ENCODE results near the gene TAF11.
"Not testable (repeated sequence)": the region's sequence is repeated elsewhere in the genome, so short reads cannot be mapped to it uniquely, and the experiment has no call there.

TAF11 gene

DNA sequence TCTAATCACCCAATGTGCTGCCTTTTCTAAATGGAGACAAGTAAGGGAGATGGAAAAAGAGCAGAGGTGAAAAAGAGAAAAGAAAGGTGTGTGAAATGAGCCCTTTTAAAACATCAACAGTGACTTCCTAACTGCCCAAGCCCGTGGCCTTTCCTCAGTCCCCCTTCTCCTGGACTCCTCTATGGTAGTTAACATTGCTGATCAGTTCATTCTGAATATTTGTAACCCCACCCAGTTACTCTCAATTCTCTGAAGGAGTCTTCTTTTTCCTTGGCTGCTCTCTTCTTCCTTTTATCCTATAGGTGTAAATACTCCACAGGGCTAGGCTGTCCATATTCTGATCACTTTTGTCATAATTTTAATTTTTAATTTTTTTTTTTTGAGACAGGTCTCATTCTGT is 27.1 kb downstream of the TAF11 start:
- DNase-seq, result no peak

DNA sequence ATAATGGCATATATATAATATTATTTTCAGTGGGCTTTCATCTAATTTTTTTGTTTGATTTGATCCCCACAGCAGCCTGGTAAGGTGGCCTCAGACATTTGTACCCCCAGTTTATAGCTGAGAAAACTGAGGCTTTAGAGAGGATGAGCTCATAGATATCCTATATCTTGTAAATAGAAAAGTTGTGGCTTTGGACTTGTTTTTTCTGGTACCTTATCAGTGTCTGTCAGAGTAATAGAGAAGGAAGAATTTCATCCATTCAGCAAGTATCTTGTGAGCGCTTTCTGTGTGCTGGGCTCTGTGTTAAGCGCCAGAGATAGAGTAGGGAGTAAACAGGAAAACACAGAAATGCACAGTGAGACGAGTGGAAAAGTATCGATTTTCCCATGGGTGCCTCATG is 27.9 kb downstream of the TAF11 start:
- DNase-seq, result no peak

DNA sequence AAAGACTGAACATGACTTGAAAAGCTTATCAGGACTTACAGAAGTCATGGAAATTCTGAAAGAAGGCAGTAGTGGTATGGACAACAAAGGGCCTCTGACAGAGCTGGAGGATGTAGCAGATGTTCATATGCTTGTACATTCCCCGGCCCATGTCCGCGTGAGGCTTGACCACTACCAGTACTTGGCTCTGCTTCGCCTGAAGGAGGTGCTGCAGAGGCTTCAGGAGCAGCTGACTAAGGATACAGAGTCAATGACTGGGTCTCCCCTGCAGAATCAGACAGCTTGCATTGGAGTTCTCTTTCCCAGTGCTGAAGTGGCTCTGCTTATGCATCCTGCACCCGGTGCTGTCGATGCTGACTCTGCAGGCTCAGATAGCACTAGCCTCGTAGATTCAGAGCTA is 29.2 kb downstream of the TAF11 start:
- DNase-seq, result no peak

DNA sequence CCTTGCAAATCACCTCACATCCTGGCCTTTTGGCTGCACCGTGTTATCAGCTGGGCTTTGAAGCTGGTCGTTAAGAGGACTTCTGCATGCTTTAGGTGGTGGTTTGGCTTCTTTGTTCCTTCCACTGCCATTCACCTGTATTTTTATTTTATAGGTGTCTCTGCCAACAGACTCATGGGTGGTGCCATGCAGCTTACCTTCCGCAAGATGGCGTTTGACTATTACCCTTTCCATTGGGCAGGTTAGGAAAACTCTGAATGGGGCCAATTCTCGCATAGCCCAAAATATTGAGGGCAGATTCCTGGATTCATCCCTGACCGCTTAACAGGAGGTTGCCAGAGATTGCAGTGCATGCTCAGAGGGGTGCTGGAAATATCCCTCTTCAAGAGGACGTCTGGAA is 32.4 kb downstream of the TAF11 start:
- no peak for DNase-seq

DNA sequence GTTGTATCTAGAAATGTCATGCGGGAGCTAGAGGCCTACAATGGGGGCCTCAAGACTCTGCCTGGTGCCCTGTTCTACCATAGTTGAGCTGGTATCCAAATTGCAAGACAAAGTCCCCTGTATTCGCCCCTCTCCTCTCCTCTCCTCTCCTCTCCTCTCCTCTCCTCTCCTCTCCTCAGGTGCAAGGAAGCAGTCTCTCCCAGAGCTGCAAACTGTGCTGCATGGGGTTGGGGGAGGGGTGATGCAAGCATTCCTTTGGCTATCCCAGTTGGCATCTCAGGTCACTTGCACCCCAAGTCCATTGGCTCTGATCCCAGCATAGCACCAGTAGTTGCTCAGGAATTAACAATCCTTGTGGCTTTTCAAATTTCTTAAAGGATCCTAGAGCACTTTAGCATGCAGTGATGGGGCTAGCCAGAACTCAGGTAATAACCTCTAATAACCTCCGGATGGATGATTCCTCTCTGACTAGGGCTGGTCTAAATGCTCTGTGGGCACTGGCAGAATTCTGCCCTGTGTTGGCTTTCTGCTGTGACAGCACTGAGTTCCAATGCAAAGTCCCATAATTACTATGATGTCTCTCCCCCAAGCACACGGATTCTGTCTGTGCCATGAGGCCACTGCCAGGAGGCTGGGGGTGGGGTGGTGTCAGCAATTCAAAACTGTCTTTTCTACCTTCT is 35.3 kb downstream of the TAF11 start:
- no peak for DNase-seq

DNA sequence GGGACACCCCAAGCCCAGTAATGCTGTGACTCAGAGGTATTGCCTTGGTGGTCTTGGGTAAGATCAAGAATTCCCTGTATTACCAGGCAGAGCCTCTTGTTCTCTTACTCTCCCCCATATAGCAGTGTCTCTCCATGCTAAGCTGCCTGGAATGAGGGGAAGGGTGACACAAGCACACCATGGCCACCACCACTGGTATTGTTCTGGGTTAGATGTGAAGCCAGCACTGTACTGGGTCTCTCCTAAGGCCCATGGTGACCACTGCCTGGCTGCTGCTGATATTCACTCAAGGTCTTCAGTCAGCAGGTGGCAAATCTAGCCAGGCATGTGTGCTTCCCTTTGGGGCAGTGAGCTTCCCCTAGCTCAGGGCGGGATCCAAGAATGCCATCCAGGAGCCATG is 36.5 kb downstream of the TAF11 start:
- no peak for DNase-seq

DNA sequence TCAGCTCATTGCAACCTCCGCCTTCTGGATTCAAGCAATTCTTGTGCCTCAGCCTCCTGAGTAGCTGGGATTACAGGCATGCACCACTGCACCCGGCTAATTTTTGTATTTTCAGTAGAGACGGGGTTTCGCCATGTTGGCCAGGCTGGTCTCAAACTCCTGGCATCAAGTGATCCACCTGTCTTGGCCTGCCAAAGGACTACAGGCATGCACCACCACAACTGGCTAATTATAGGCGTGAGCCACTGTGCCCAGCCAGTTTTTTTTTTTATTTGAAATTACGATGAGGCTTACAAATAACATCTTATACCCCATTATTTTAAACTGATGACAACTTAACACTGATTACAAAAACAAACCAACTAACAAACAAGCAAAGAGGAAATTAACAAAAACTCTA is 38.8 kb downstream of the TAF11 start:
- DNase-seq, result not testable (repeated sequence)

DNA sequence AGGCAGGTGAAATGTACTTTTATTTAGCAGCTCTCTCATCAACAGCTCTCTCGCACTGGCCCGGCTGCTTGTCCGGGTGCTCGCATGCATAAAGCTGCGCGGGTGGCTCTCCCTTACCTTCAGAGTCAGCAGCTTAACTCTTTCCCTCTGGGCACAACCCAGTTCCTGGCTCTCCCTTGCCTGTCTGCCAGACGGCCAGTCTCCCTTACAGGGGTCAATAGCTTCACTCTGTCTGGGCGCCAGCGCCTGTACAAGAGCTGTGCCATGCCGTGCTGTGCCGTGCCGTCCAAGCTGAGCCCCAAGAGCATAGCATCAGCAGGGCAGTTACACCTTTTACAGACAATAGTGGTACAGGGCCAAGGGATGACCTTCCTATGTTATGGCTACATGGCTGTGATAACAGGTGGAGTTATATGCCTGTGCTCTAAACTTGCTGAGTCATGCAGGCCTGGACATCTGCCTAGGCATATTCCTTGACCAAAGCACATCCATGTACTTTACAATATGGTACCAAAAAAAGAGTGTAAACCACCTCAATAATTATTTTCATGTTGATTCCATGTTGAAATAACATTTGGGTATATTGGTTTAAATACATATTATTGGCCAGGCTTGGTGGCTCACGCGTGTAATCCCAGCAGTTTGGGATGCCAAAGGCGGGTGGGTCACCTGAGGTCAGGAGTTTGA is 48.0 kb downstream of the TAF11 start:
- DNase-seq, result no peak

DNA sequence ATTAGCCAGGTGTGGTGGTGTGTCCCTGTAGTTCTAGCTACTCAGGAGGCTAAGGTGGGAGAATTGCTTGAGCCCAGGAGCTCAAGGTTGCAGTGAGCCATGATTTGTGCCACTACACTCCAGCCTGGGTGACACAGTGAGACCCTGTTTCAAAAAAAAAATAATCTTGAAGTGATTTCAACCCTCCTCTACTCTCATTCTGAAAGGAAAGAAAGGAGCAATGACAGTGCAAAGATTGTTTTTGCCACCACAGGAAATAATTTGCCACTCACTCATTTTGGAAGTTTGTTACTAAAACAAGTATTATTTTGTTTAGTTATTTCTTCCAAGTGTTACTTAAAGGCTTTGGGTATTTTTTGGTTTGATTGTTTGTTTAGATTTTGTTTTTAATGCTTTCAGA is 50.3 kb downstream of the TAF11 start:
- no peak for DNase-seq

DNA sequence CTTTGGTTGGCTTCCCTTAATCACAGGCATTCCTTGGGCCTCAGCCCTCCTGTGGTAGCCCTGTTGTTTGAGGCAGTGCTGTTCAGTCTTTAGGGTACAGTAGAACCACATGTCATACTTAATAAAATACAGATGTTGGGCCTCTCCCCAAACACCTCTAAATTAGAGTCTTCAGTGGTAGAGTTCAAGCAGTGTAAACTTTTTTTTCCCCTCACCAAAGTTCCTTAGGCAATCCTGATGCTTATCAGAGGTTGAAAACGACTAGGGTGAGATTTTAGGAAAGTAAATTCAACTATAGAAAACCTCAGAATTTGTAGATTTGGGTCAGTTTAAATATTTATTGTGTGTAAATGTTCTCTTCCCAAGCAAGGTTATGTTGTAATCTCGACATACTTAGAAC is 51.4 kb downstream of the TAF11 start:
- DNase-seq, result no peak

DNA sequence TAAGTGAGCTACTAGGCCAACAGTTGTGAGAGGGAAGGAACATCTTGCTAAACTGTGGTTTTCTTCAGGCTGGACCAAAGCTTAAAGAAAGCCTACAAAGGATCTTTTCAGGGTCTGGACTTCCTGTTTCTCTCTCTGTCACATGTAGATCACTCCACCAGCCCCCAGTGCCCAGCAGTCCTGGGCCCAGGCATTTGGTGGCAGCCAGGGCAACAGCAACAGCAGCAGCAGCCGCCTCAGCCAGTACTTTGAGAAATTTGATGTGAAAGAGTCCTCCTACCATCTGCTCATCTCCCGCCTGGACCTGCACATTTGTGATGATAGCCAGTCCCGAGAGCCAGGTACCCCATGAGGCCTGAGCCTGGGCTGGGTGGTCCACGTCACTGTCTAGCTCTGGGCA is 51.8 kb downstream of the TAF11 start:
- DNase-seq, result no peak

DNA sequence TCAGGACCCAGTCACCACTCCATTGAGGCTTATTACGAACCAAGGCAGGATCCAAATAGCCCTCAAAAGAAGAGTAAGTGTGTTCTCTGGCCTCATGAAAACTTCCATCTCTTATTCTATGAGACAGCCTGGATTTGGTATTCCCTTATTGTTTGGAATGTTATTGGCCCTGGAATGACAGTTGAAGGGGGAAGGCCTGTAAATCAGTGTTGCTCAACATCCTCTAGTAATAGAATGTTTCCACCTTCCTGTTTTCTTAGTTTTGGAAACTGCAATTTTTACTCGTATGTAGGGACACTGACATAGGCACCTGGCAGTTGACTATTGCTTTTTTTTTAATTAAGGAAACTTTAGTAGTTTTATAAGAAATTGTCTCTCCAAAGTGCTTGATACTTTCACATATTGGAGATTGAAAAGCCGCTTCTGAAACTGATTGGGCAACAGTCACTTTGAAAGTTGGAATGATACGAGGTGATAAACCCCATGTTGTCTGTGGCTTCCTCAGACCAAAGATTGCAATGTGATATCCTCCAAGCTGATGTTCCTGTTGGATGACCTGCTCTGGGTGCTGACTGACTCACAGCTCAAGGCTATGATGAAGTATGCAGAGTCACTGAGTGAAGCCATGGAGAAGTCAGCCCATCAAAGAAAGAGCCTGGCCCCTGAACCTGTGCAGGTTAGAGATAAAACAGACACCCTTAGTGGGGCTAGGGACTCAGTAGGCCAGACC is 52.9 kb downstream of the TAF11 start:
- DNase-seq, result no peak

DNA sequence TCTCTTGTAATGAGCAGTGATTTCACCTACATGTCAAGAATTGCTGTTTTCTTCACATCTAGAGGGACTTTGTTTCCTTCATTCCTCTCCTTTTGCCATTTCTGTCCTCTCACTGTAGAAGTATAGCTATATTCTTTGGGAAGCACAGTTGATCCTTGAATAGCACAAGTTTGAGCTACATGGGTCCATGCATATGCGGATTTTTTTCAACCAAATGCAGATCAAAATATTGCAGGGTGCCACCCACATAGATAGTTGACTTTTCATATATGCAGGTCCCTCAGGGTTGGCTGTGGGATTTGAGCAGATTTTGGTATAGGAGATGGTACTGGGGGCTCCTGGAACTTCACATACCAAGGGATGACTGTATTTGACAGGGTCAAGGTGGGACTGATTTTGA is 54.9 kb downstream of the TAF11 start:
- no peak for DNase-seq

DNA sequence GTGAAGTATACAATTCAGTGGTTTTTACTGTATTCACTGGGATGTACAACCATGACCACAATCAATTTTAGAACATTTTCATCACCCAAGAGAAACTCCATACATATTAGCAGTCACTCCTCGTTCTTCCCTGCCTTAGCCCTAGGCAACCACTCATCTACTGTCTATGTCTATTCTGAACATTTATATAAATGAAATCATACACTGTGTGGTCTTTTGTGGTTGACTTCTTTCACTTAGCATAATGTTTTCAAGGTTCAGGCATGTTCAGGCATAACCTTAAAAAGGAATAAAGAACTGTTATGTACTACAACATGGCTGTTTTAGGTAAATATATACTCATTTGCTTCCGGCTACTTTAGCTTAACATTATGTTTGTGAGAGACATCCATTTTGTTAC is 58.7 kb downstream of the TAF11 start:
- no peak for DNase-seq
